Measurements from ENCODE around the gene PDE6D.

Gene PDE6D

GRCh38 chr2:231707927-231708772 lies 72.9 kb downstream of the PDE6D start, which contains the start of gene PTMA:
Gene PTMA, plus strand, starts transcription at chr2:231708525. Its CDS starts 182 bp downstream, at chr2:231708707.
- peak; percentile 42 for TF ChIP-seq CTCF (IDR thresholded peaks at IDR 0.05)
- H3K9me3 ChIP-seq = no peaks in the 10 kb centered on the region
- no peaks in the 10 kb centered on the region for H3K27me3 ChIP-seq
- peaks cover 43 to 47% of the 10 kb centered on the region in 2 experiments for H3K4me1 ChIP-seq (ENCODE audit: control insufficient read depth in 1 of 2, insufficient read depth in 1 of 2, low read depth in 1 of 2, low read length in 1 of 2)
- H3K36me3 ChIP-seq = no peaks in the 10 kb centered on the region
- peak within 1 kb of the TSS; percentile 97 for H3K27ac ChIP-seq
- H3K4me3 ChIP-seq (ENCODE audit: low read depth in 1 of 2, low read length in 1 of 2) = peak within 1 kb of the TSS; percentile 81 to 96

- Histone ChIP-seq H3K27ac (peak overlapping the region; percentile 97), H3K4me1 (ENCODE audit: control insufficient read depth in 1 of 2, insufficient read depth in 1 of 2, low read depth in 1 of 2, low read length in 1 of 2) (peaks cover 39 to 46% of the 10 kb centered on the region in 2 experiments), H3K4me3 (ENCODE audit: low read depth in 1 of 2, low read length in 1 of 2) (peak overlapping the region; percentile 81 to 96), H3K36me3 (no peaks in the 10 kb centered on the region), H3K9me3 (no peaks in the 10 kb centered on the region), H3K27me3 (no peaks in the 10 kb centered on the region)
- no peak for TF ChIP-seq CTCF (IDR thresholded peaks at IDR 0.05)
Measured at GRCh38 chr2:231707625-231707926, 73.5 kb downstream of the PDE6D start.

- peaks cover 33 to 40% of the 10 kb centered on the region in 2 experiments for H3K4me1 ChIP-seq (ENCODE audit: control insufficient read depth in 1 of 2, insufficient read depth in 1 of 2, low read depth in 1 of 2, low read length in 1 of 2)
- H3K36me3 ChIP-seq = no peaks in the 10 kb centered on the region
- H3K27ac ChIP-seq = peak overlapping the region; percentile 97
- TF ChIP-seq CTCF (IDR thresholded peaks at IDR 0.05) = peak; percentile 83
- no peaks in the 10 kb centered on the region for H3K9me3 ChIP-seq
- H3K4me3 ChIP-seq (ENCODE audit: low read depth in 1 of 2, low read length in 1 of 2) = peak overlapping the region; percentile 81 to 96
- H3K27me3 ChIP-seq = no peaks in the 10 kb centered on the region
Measured at GRCh38 chr2:231706731-231707624, 74.1 kb downstream of the PDE6D start.

DNA sequence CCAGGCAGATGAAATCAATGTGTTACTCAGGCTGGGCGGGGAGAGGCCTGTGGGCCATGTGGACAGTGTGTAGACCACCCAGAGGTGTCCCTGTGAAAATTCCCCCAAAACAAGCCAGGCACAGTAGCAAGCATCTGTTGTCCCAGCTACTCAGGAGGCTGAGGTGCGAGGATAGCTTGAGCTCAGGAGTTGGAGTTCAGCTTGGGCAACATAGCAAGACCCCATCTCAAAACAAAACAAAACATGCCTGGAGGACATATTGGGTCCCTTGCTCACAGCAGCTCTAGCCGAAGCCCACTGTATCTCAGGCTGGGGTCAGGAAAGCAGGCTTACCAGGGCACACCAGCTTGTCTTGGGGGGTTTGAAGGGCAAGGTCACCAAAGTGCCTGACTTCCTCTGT lies 77.1 kb downstream of the PDE6D start:
- H3K4me1 ChIP-seq (ENCODE audit: control insufficient read depth in 1 of 2, insufficient read depth in 1 of 2, low read depth in 1 of 2, low read length in 1 of 2) = peaks cover 12 to 16% of the 10 kb centered on the region in 2 experiments
- H3K36me3 ChIP-seq = no peaks in the 10 kb centered on the region
- TF ChIP-seq CTCF (IDR thresholded peaks at IDR 0.05) = no peak
- H3K27me3 ChIP-seq = no peaks in the 10 kb centered on the region
- H3K9me3 ChIP-seq = no peaks in the 10 kb centered on the region
- H3K4me3 ChIP-seq (ENCODE audit: low read depth in 1 of 2, low read length in 1 of 2) = no peak overlapping the region
- H3K27ac ChIP-seq = no peak overlapping the region

DNA sequence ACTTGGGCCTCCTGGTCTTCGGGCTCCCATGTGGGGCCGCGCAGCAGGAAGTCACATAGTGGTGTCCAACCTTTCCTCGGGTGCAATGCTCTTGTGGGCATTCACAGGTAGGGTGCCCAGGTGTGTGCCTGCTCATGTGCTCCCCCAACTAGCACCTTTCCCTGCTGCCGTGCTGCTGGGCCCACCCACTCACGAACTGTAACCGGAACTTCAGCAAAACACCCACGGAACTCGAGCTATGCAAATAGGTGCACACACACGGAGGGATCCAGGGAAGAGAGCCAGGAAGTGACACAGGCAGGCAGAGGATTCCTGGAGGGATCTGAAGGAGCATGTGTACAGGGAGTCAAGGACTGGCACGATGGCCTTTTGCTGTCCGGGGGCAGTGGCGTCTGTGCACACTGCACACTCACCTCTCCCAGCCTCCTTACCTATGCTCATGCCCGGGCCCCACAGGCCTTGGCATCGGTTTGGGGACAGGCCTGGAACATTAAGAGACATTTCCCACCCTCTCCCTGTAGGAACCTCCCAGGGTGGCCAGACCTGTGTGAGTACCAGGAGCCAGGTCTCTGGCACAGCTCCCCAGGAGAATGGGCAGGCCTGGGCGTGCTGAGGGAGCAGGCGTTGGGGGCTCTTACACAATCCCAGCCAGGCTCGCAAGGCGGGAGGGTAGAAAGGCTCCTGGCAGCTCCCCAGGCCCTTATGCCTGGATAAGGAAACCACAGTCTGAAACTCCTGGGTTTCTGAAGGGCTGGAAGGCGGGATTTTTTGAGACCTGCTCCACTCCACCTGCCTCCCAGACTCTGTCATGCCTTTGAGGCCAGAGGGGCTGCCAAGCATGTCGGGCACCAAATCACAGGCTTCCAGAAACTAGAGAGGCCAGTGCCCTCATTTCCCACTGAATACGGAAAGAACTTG lies 79.4 kb downstream of the PDE6D start:
- peaks cover 11 to 12% of the 10 kb centered on the region in 2 experiments for H3K4me1 ChIP-seq (ENCODE audit: control insufficient read depth in 1 of 2, insufficient read depth in 1 of 2, low read depth in 1 of 2, low read length in 1 of 2)
- H3K4me3 ChIP-seq (ENCODE audit: low read depth in 1 of 2, low read length in 1 of 2) = no peak overlapping the region
- H3K27me3 ChIP-seq = no peaks in the 10 kb centered on the region
- no peaks in the 10 kb centered on the region for H3K36me3 ChIP-seq
- no peak overlapping the region for H3K27ac ChIP-seq
- no peaks in the 10 kb centered on the region for H3K9me3 ChIP-seq
- TF ChIP-seq CTCF (IDR thresholded peaks at IDR 0.05) = no peak

Data from neutrophil (primary cell).